GM12878 (cell line): ENCODE data around the gene OR52N1. TPM values are rescaled to one million over a fixed set of nuclear protein-coding genes. Genes with fewer than 3 reads are reported as not detected.

Experiments
- ATAC-seq: fragments of 200-7000 bp; cut with Tn5 transposase; 3 replicates; pipeline ENCODE4 v1.9.1; 2020; ENCODE audit warnings: mild to moderate bottlenecking, moderate library complexity
- BruUV-seq: library from RNA; stranded (reverse); fragments of 400-500 nt; replicated peaks from 2 replicates; lab custom pipeline; 2021; lab: Mats Ljungman, UMichigan
- CTCF ChIA-PET: fragments of 300-600 bp; sonication (Branson Sonifier 250); formaldehyde crosslinking; extraction: SDS; loops from one replicate; lab custom pipeline; 2021; ENCODE audit warnings: inconsistent platforms; lab: Yijun Ruan, JAX
- POLR2A ChIA-PET: fragments of 350-600 bp; formaldehyde crosslinking; extraction: SDS; loops from one replicate; lab custom pipeline; 2021; ENCODE audit warnings: inconsistent platforms; lab: Charles Lee
- RAD21 ChIA-PET: fragments of 300-600 bp; sonication (Branson Sonifier 250); formaldehyde crosslinking; loops from one replicate; lab custom pipeline; 2023; ENCODE audit warnings: antibody characterized with exemption; ENCODE audit not compliant: unreplicated experiment; lab: Charles Lee
- SMC1A ChIA-PET: fragments of 300-600 bp; sonication (Branson Sonifier 250); formaldehyde crosslinking; loops from one replicate; lab custom pipeline; 2023; ENCODE audit not compliant: unreplicated experiment, uncharacterized antibody; lab: Charles Lee
- DNase-seq: peaks from one replicate; pipeline ENCODE4 v3.0.0-alpha.2; 2011; ENCODE audit warnings: low read depth, low spot score
- FAIRE-seq: peaks from 3 replicates; lab custom pipeline; 2011; peaks lifted over from hg19 to GRCh38; lab: Jason Lieb, UNC
- H2AFZ ChIP-seq: 2 replicates; pipeline ENCODE4 v1.6.0; 2011; ENCODE audit warnings: low read depth, low read length, control low read depth; ENCODE audit not compliant: control insufficient read depth
- H3K27ac ChIP-seq: 2 replicates; pipeline ENCODE4 v1.5.1; 2011; ENCODE audit warnings: control low read depth; ENCODE audit not compliant: control insufficient read depth, insufficient read depth
- H3K27me3 ChIP-seq, 2 experiments: replicated peaks in 1 of 2; 2 replicates each; pipeline versions ENCODE4 v1.6.0 to v1.6.1; 2011; ENCODE audit warnings: low read length in 1 of 2; ENCODE audit not compliant: control insufficient read depth in 2 of 2, insufficient read depth in 2 of 2
- H3K36me3 ChIP-seq, 2 experiments: 2 replicates each; pipeline ENCODE4 v1.5.1; 2011; ENCODE audit warnings: low read length in 1 of 2; ENCODE audit not compliant: control insufficient read depth in 2 of 2, insufficient read depth in 2 of 2
- H3K4me1 ChIP-seq: 2 replicates; pipeline ENCODE4 v1.6.1; 2011; ENCODE audit warnings: mild to moderate bottlenecking, low read length, moderate library complexity, mixed read lengths; ENCODE audit not compliant: control insufficient read depth, insufficient read depth
- H3K4me2 ChIP-seq: 2 replicates; pipeline ENCODE4 v1.6.0; 2011; ENCODE audit warnings: control low read depth; ENCODE audit not compliant: control insufficient read depth, insufficient read depth
- H3K4me3 ChIP-seq: fragments of 200-600 bp; sonication (generic); 2 replicates; pipeline ENCODE4 v1.5.1; 2016
- H3K79me2 ChIP-seq: 2 replicates; pipeline ENCODE4 v1.6.0; 2011; ENCODE audit warnings: low read length; ENCODE audit not compliant: control insufficient read depth, insufficient read depth
- H3K9ac ChIP-seq: 2 replicates; pipeline ENCODE4 v1.8.0; 2011; ENCODE audit warnings: low read length, control low read depth, mixed read lengths; ENCODE audit not compliant: control insufficient read depth, insufficient read depth
- H3K9me3 ChIP-seq: replicated peaks from 3 replicates; pipeline ENCODE4 v1.5.1; 2011; ENCODE audit warnings: mild to moderate bottlenecking, low read length; ENCODE audit not compliant: control insufficient read depth, insufficient read depth
- H4K20me1 ChIP-seq: 2 replicates; pipeline ENCODE4 v1.6.0; 2011; ENCODE audit not compliant: control insufficient read depth, insufficient read depth
- ASH2L ChIP-seq: fragments of 300-600, 200-600 bp; sonication (generic); IDR thresholded peaks from 2 replicates; pipeline ENCODE4 v1.6.1; 2017; ENCODE audit warnings: low read depth, mild to moderate bottlenecking, borderline replicate concordance
- BHLHE40 ChIP-seq, 2 experiments: fragments of 450-650 bp in 1 of 2; IDR thresholded peaks; 2 replicates each; pipeline ENCODE4 v1.6.1; 2011 to 2017; ENCODE audit warnings: low read depth in 2 of 2, borderline replicate concordance in 1 of 2, improper control_type of control experiment in 1 of 2, low read length in 1 of 2, mild to moderate bottlenecking in 1 of 2
- CBX5 ChIP-seq: sonication (generic); IDR thresholded peaks from 2 replicates; pipeline ENCODE4 v1.6.1; 2016; ENCODE audit warnings: low read depth, moderate library complexity, mild to moderate bottlenecking, inconsistent platforms
- NKRF ChIP-seq: fragments of 450-650 bp; conservative IDR thresholded peaks from 2 replicates; pipeline ENCODE4 v1.6.1; 2017; ENCODE audit warnings: mild to moderate bottlenecking, moderate library complexity
- NR2F1 ChIP-seq: fragments of 450-650 bp; conservative IDR thresholded peaks from 2 replicates; pipeline ENCODE4 v1.6.1; 2017; ENCODE audit warnings: mild to moderate bottlenecking
- PAX5 ChIP-seq: IDR thresholded peaks from 2 replicates; pipeline ENCODE4 v1.6.1; 2011; ENCODE audit warnings: low read depth, low read length, borderline replicate concordance
- RAD51 ChIP-seq: fragments of 450-650 bp; IDR thresholded peaks from 2 replicates; pipeline ENCODE4 v1.6.1; 2016; ENCODE audit warnings: moderate library complexity, mild to moderate bottlenecking, inconsistent platforms
- ZNF24 ChIP-seq: fragments of 450-650 bp; IDR thresholded peaks from 2 replicates; pipeline ENCODE4 v1.6.1; 2017; ENCODE audit warnings: antibody characterized with exemption, mild to moderate bottlenecking
- WGBS: methylation state at CpG from one replicate; pipeline ENCODE4 v1.1.6; 2016; ENCODE audit warnings: low lambda C conversion rate; ENCODE audit not compliant: insufficient replicate concordance, insufficient coverage; ENCODE audit errors: missing lambda C conversion rate; 5-methylcytosine and 5-hydroxymethylcytosine counted together
- in situ Hi-C: fragments of 300-500 bp; cut with MboI; formaldehyde crosslinking; loops from 9 replicates; pipeline ENCODE4 v1.14.3; 2018; ENCODE audit warnings: mixed read lengths
- intact Hi-C: fragments of 100-400 bp; cut with micrococcal nuclease; formaldehyde crosslinking; loops from one replicate; pipeline ENCODE4 v1.14.2; 2022; ENCODE audit not compliant: unreplicated experiment
- polyA plus RNA-seq, 11 experiments: library from polyadenylated mRNA; depleted of rRNA in 4 of 11; unstranded in 6 of 11; stranded (reverse) in 5 of 11; fragments of >200 nt; fragmentation: Nextera tagmentation in 4 of 11; fragmentation: Illumina TruSeq in 1 of 11; extraction: Ambion mirVana in 4 of 11; extraction: Trizol in 1 of 11; gene quantifications; 1 replicate in 1 of 11; 2 replicates in 10 of 11; pipeline versions ENCODE4 v1.2.1 to v1.2.3, GENCODE V29; 2011 to 2016; ENCODE audit warnings: inconsistent platforms in 2 of 11, missing spikeins in 2 of 11, low read depth in 1 of 11
- total RNA-seq, 4 experiments: library from RNA; depleted of rRNA in 3 of 4; stranded (reverse); fragments of >200 nt in 3 of 4; fragmentation: Illumina TruSeq in 1 of 4; extraction: Trizol in 1 of 4; gene quantifications; 2 replicates each; pipeline versions ENCODE4 v1.2.1 to v1.2.3, GENCODE V29; 2013 to 2021

Gene OR52N1
- total and polyA plus RNA-seq, 10 of the 15 experiments (the other 5 are each of a cell fraction or from before 2014, with no cell fraction given), result 0.04 TPM; not detected in 9

- no peaks in the 10 kb centered on the region for H4K20me1 ChIP-seq
- SMC1A ChIA-PET, result no interaction called here
- intact Hi-C loops, result no loop called here
- in situ Hi-C loops, result no loop called here
- ATAC-seq (no peak), FAIRE-seq (no peak), DNase-seq (no peak)
- BruUV-seq, result no TSS peak
- H2AFZ ChIP-seq, result no peak overlapping the region
- POLR2A ChIA-PET, result no interaction called here
- RAD21 ChIA-PET, result no interaction called here
- CTCF ChIA-PET, result no interaction called here
- no peak overlapping the region for H3K27ac ChIP-seq
- H3K36me3 ChIP-seq, result no peaks in the 10 kb centered on the region
- H3K79me2 ChIP-seq, result no peaks in the 10 kb centered on the region
- H3K9me3 ChIP-seq, result no peaks in the 10 kb centered on the region; the same call in 2 of the 3 replicates
- TF ChIP-seq CBX5, result no peak
- no peak for TF ChIP-seq NR2F1
- TF ChIP-seq ASH2L, result no peak
- TF ChIP-seq NKRF, result no peak
- TF ChIP-seq ZNF24, result no peak
- no peak for TF ChIP-seq RAD51
- TF ChIP-seq PAX5, result no peak
- TF ChIP-seq BHLHE40 (IDR thresholded peaks at IDR 0.05; ENCODE audit: borderline replicate concordance in 1 of 2, low read depth in 2 of 2, low read length in 1 of 2), result no peak
- TF ChIP-seq, all 136 proteins: peak for 0
- Histone ChIP-seq H3K27me3 (no peaks in the 10 kb centered on the region), H3K4me1 (no peaks in the 10 kb centered on the region), H3K4me3 (no peak overlapping the region), H3K4me2 (no peak overlapping the region), H3K9ac (no peak overlapping the region)
- 84% methylated on average over 2 of the region's 3 CpGs for WGBS
Measured at GRCh38 chr11:5746614-5747013, 44.5 kb downstream of the OR52N1 start.
